ENCODE results near the gene PLA2G2A. TPM values are rescaled to one million over a fixed set of nuclear protein-coding genes. Genes with fewer than 3 reads are reported as not detected.

PLA2G2A gene
- total RNA-seq (2021; ENCODE audit: unreplicated experiment) (not detected), Bru-seq, nascent RNA (percentile 12 among the genes with signal in this experiment), BruChase-seq, experiment 1, labeled RNA remaining after a 2-hour chase (percentile 12 among the genes with signal in this experiment), BruChase-seq, experiment 2, labeled RNA remaining after a 6-hour chase (not detected)
- not detected for polyA plus RNA-seq (2012; ENCODE audit: insufficient read length)
- long read RNA-seq: 0 reads

GRCh38 chr1:19979494-19979977 lies at the start of gene PLA2G2A:
TSS of gene PLA2G2A (minus strand) at chr1:19979618. CDS start at chr1:19978773, 845 bp downstream.
- no peaks in the 10 kb centered on the region for H3K9me3 ChIP-seq (ENCODE audit: control insufficient read depth, insufficient read depth, low read depth, low read length)
- in situ Hi-C loops (cut with HindIII; ENCODE audit: low pct_unique_long_range_greater_than_20kb, low sequenced_read_pairs) (no loop called here), intact Hi-C loops (cut with micrococcal nuclease; ENCODE audit: unreplicated experiment) (no loop called here)

DNA sequence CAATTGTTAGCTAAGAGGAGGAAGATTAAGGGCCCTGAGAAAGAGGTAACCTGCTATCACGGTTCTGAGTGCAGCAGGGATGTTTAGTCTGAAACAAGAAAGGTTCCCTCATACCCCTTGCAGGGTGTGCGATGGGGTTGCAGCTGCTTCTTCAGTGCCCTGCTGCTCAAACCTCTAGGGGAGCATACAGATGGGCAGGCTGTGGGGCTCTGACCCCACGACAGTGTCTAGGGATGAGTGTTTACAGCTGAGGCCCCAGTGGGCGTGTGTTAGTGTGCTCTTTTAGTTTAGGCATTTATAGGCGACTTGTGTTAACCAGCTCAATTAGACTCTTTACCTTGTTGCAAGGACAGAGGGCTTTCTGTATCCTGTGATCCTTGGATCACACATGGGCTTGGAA lies 49.3 kb upstream of the PLA2G2A start:
- intact Hi-C loops (cut with micrococcal nuclease; ENCODE audit: unreplicated experiment): no loop called here
- no peak overlapping the region for H3K4me3 ChIP-seq (ENCODE audit: low read depth in 2 of 2, low read length in 2 of 2)
- H3K4me1 ChIP-seq (ENCODE audit: control insufficient read depth, insufficient read depth, low read length): no peaks in the 10 kb centered on the region
- no peak for ATAC-seq
- no peak for DNase-seq (ENCODE audit: low read depth, low spot score)
- ChIA-PET POLR2A (no interaction called here), CTCF (interaction anchor here (0.5 kb wide), 1 partner anchor 131 kb away, joined by 4 read pairs; no protein-coding TSS in a partner anchor)
- no peaks in the 10 kb centered on the region for H3K9me3 ChIP-seq (ENCODE audit: control insufficient read depth, insufficient read depth, low read depth, low read length)
- no TSS peak for BruUV-seq (replicated peaks)
- H3K36me3 ChIP-seq (ENCODE audit: control insufficient read depth, insufficient read depth, low read length): no peaks in the 10 kb centered on the region
- H3K27me3 ChIP-seq (ENCODE audit: control insufficient read depth, insufficient read depth, low read length): peaks cover 2% of the 10 kb centered on the region; the same call in 1 of the 2 replicates
- no peak for TF ChIP-seq SIN3A (IDR thresholded peaks at IDR 0.05; ENCODE audit: borderline replicate concordance, insufficient read depth, low read depth, low read length)
- TF ChIP-seq TCF7L2 (IDR thresholded peaks at IDR 0.05; ENCODE audit: low read depth, low read length): no peak
- TF ChIP-seq, protein P1, sequence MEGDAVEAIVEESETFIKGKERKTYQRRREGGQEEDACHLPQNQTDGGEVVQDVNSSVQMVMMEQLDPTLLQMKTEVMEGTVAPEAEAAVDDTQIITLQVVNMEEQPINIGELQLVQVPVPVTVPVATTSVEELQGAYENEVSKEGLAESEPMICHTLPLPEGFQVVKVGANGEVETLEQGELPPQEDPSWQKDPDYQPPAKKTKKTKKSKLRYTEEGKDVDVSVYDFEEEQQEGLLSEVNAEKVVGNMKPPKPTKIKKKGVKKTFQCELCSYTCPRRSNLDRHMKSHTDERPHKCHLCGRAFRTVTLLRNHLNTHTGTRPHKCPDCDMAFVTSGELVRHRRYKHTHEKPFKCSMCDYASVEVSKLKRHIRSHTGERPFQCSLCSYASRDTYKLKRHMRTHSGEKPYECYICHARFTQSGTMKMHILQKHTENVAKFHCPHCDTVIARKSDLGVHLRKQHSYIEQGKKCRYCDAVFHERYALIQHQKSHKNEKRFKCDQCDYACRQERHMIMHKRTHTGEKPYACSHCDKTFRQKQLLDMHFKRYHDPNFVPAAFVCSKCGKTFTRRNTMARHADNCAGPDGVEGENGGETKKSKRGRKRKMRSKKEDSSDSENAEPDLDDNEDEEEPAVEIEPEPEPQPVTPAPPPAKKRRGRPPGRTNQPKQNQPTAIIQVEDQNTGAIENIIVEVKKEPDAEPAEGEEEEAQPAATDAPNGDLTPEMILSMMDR (IDR thresholded peaks at IDR 0.05): no peak
- no peak for TF ChIP-seq POLR2AphosphoS5 (IDR thresholded peaks at IDR 0.05; ENCODE audit: low read depth, low read length)
- TF ChIP-seq, protein P2, sequence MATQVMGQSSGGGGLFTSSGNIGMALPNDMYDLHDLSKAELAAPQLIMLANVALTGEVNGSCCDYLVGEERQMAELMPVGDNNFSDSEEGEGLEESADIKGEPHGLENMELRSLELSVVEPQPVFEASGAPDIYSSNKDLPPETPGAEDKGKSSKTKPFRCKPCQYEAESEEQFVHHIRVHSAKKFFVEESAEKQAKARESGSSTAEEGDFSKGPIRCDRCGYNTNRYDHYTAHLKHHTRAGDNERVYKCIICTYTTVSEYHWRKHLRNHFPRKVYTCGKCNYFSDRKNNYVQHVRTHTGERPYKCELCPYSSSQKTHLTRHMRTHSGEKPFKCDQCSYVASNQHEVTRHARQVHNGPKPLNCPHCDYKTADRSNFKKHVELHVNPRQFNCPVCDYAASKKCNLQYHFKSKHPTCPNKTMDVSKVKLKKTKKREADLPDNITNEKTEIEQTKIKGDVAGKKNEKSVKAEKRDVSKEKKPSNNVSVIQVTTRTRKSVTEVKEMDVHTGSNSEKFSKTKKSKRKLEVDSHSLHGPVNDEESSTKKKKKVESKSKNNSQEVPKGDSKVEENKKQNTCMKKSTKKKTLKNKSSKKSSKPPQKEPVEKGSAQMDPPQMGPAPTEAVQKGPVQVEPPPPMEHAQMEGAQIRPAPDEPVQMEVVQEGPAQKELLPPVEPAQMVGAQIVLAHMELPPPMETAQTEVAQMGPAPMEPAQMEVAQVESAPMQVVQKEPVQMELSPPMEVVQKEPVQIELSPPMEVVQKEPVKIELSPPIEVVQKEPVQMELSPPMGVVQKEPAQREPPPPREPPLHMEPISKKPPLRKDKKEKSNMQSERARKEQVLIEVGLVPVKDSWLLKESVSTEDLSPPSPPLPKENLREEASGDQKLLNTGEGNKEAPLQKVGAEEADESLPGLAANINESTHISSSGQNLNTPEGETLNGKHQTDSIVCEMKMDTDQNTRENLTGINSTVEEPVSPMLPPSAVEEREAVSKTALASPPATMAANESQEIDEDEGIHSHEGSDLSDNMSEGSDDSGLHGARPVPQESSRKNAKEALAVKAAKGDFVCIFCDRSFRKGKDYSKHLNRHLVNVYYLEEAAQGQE (IDR thresholded peaks at IDR 0.05; ENCODE audit: insufficient read depth in 1 of 2, low read depth in 2 of 2, low read length in 1 of 2): no peak
- in situ Hi-C loops (cut with HindIII; ENCODE audit: low pct_unique_long_range_greater_than_20kb, low sequenced_read_pairs): no loop called here
- H3K27ac ChIP-seq (ENCODE audit: low read length): no peak overlapping the region

More at GRCh38 chr1:19979494-19979977, at the start of gene PLA2G2A:
- DNase-seq (ENCODE audit: low read depth, low spot score) (no peak), ATAC-seq (no peak)
- TF ChIP-seq POLR2AphosphoS5 (IDR thresholded peaks at IDR 0.05; ENCODE audit: low read depth, low read length): no peak
- TF ChIP-seq, protein P2 (IDR thresholded peaks at IDR 0.05; ENCODE audit: insufficient read depth in 1 of 2, low read depth in 2 of 2, low read length in 1 of 2): no peak
- TF ChIP-seq SIN3A (IDR thresholded peaks at IDR 0.05; ENCODE audit: borderline replicate concordance, insufficient read depth, low read depth, low read length): no peak
- Histone ChIP-seq H3K36me3 (ENCODE audit: control insufficient read depth, insufficient read depth, low read length) (no peaks in the 10 kb centered on the region), H3K27ac (ENCODE audit: low read length) (no peak within 1 kb of the TSS), H3K4me1 (ENCODE audit: control insufficient read depth, insufficient read depth, low read length) (no peaks in the 10 kb centered on the region), H3K27me3 (ENCODE audit: control insufficient read depth, insufficient read depth, low read length) (peaks cover 3% of the 10 kb centered on the region; the same call in 1 of the 2 replicates), H3K4me3 (ENCODE audit: low read depth in 2 of 2, low read length in 2 of 2) (no peak within 1 kb of the TSS)
- POLR2A ChIA-PET: no interaction called here
- CTCF ChIA-PET: no interaction called here
- no TSS peak for BruUV-seq (replicated peaks)

Data from Panc1 (cell line).